H1 (cell line): ENCODE results near the gene TEK. TPM values are rescaled to one million over a fixed set of nuclear protein-coding genes. Genes with fewer than 3 reads are reported as not detected.

Experiments
- CTCF ChIA-PET: fragments of 300-600 bp; sonication (Branson Sonifier 250); formaldehyde crosslinking; loops from one replicate; lab custom pipeline; 2021; ENCODE audit not compliant: partially characterized antibody; lab: Charles Lee
- POLR2A ChIA-PET: fragments of 300-600 bp; sonication (Branson Sonifier 250); formaldehyde crosslinking; loops from one replicate; lab custom pipeline; 2021; ENCODE audit warnings: inconsistent platforms; ENCODE audit not compliant: partially characterized antibody; lab: Charles Lee
- DNase-seq, 2 experiments: peaks; one replicate each; pipeline versions ENCODE4 v3.0.0 to v3.0.0-alpha.2; 2010 to 2022; ENCODE audit warnings: low spot score in 2 of 2, low read depth in 1 of 2, mixed read lengths in 1 of 2
- FAIRE-seq: peaks from 2 replicates; lab custom pipeline; 2011; peaks lifted over from hg19 to GRCh38; lab: Jason Lieb, UNC
- H2AFZ ChIP-seq: 2 replicates; pipeline ENCODE4 v1.8.1; 2012; ENCODE audit warnings: low read length, inconsistent platforms
- H2AK5ac ChIP-seq: 2 replicates; pipeline ENCODE4 v1.6.1; 2013; ENCODE audit warnings: low read depth, low read length
- H2BK120ac ChIP-seq: replicated peaks from 2 replicates; pipeline ENCODE3; 2013; ENCODE audit warnings: low read depth, low read length, inconsistent platforms
- H2BK12ac ChIP-seq: 2 replicates; pipeline ENCODE4 v1.6.1; 2013; ENCODE audit warnings: low read depth, low read length
- H2BK15ac ChIP-seq: 2 replicates; pipeline ENCODE4 v1.6.1; 2013; ENCODE audit warnings: low read length
- H2BK20ac ChIP-seq: 2 replicates; pipeline ENCODE4 v1.6.1; 2013; ENCODE audit warnings: low read length
- H2BK5ac ChIP-seq: 2 replicates; pipeline ENCODE4 v1.6.1; 2013; ENCODE audit warnings: low read depth, low read length
- H3K14ac ChIP-seq: 2 replicates; pipeline ENCODE4 v1.6.1; 2013; ENCODE audit warnings: inconsistent platforms; ENCODE audit not compliant: insufficient read length
- H3K18ac ChIP-seq: 2 replicates; pipeline ENCODE4 v1.6.1; 2013; ENCODE audit warnings: low read length; ENCODE audit errors: extremely low read depth
- H3K23ac ChIP-seq: 2 replicates; pipeline ENCODE4 v1.6.1; 2013; ENCODE audit warnings: inconsistent platforms; ENCODE audit not compliant: insufficient read length
- H3K23me2 ChIP-seq: 2 replicates; pipeline ENCODE4 v1.6.1; 2013; ENCODE audit warnings: low read depth, low read length
- H3K27ac ChIP-seq: 2 replicates; pipeline ENCODE4 v1.6.1; 2011; ENCODE audit warnings: low read depth, low read length, inconsistent platforms
- H3K27me3 ChIP-seq, 4 experiments: replicated peaks in 1 of 4; 1 replicate in 1 of 4; 2 replicates in 3 of 4; pipeline versions ENCODE4 v1.6.1 to v1.8.1; 2011 to 2013; ENCODE audit warnings: low read length in 3 of 4, mild to moderate bottlenecking in 3 of 4, inconsistent platforms in 2 of 4, mixed read lengths in 2 of 4, moderate library complexity in 1 of 4; ENCODE audit not compliant: control insufficient read depth in 3 of 4, insufficient read depth in 3 of 4; ENCODE audit errors: extremely low read depth in 1 of 4
- H3K36me3 ChIP-seq, 4 experiments: 2 replicates each; pipeline versions ENCODE4 v1.6.1 to v1.8.1; 2011 to 2013; ENCODE audit warnings: mild to moderate bottlenecking in 4 of 4, low read length in 3 of 4, moderate library complexity in 2 of 4, control low read depth in 1 of 4, inconsistent platforms in 1 of 4; ENCODE audit not compliant: insufficient read depth in 4 of 4, control insufficient read depth in 2 of 4
- H3K4ac ChIP-seq: replicated peaks from 2 replicates; pipeline ENCODE3; 2013; ENCODE audit warnings: low read length, low read depth, mixed read lengths, inconsistent platforms; ENCODE audit not compliant: insufficient read length
- H3K4me1 ChIP-seq, 4 experiments: replicated peaks in 1 of 4; 1 replicate in 1 of 4; 2 replicates in 3 of 4; pipeline versions ENCODE4 v1.6.1 to v1.8.1; 2011 to 2013; ENCODE audit warnings: low read length in 3 of 4, inconsistent platforms in 2 of 4, mixed read lengths in 1 of 4; ENCODE audit not compliant: insufficient read depth in 4 of 4, control insufficient read depth in 3 of 4
- H3K4me2 ChIP-seq, 2 experiments: 2 replicates each; pipeline versions ENCODE4 v1.6.1 to v1.8.1; 2011 to 2013; ENCODE audit warnings: low read depth in 2 of 2, low read length in 2 of 2, control low read depth in 1 of 2, inconsistent platforms in 1 of 2, mild to moderate bottlenecking in 1 of 2; ENCODE audit not compliant: insufficient read depth in 1 of 2
- H3K4me3 ChIP-seq, 4 experiments: fragments of 200-600, 300-600 bp in 1 of 4; sonication (generic), shearing (Covaris generic), sonication (Bioruptor Twin) in 1 of 4; 2 replicates each; pipeline versions ENCODE4 v1.5.1 to v1.8.1; 2011 to 2016; ENCODE audit warnings: low read length in 4 of 4, low read depth in 3 of 4, control low read depth in 2 of 4, inconsistent platforms in 2 of 4, mild to moderate bottlenecking in 2 of 4, mixed read lengths in 1 of 4, moderate library complexity in 1 of 4; ENCODE audit not compliant: insufficient read depth in 2 of 4; ENCODE audit errors: extremely low read depth in 1 of 4
- H3K56ac ChIP-seq: replicated peaks from 2 replicates; pipeline ENCODE3; 2013; ENCODE audit warnings: low read depth, mild to moderate bottlenecking, mixed read lengths, low read length, inconsistent platforms; ENCODE audit not compliant: insufficient read length
- H3K79me1 ChIP-seq: 2 replicates; pipeline ENCODE4 v1.6.1; 2013; ENCODE audit warnings: low read depth, low read length, control low read depth
- H3K79me2 ChIP-seq, 2 experiments: 2 replicates each; pipeline versions ENCODE4 v1.6.1 to v1.8.1; 2012 to 2013; ENCODE audit warnings: low read length in 2 of 2, mild to moderate bottlenecking in 2 of 2, inconsistent platforms in 1 of 2; ENCODE audit not compliant: insufficient read depth in 2 of 2, control insufficient read depth in 1 of 2
- H3K9ac ChIP-seq, 4 experiments: replicated peaks in 1 of 4; 1 replicate in 1 of 4; 2 replicates in 3 of 4; pipeline versions ENCODE4 v1.6.1 to v1.8.1; 2011 to 2013; ENCODE audit warnings: low read depth in 3 of 4, low read length in 3 of 4, control low read depth in 2 of 4, mild to moderate bottlenecking in 2 of 4, moderate library complexity in 2 of 4, inconsistent platforms in 1 of 4; ENCODE audit errors: extremely low read depth in 1 of 4
- H3K9me3 ChIP-seq, 2 experiments: 2 replicates each; pipeline versions ENCODE4 v1.6.1 to v1.8.1; 2012 to 2013; ENCODE audit warnings: mild to moderate bottlenecking in 2 of 2, moderate library complexity in 2 of 2, control low read depth in 1 of 2, inconsistent platforms in 1 of 2, low read depth in 1 of 2, low read length in 1 of 2, mixed read lengths in 1 of 2; ENCODE audit not compliant: insufficient read depth in 2 of 2
- H4K20me1 ChIP-seq, 2 experiments: replicated peaks in 1 of 2; 2 replicates each; pipeline versions ENCODE3 to v1.8.1; 2011 to 2013; ENCODE audit warnings: inconsistent platforms in 2 of 2, low read length in 2 of 2, mild to moderate bottlenecking in 1 of 2; ENCODE audit not compliant: insufficient read depth in 2 of 2, control insufficient read depth in 1 of 2
- H4K5ac ChIP-seq: 2 replicates; pipeline ENCODE4 v1.6.1; 2013; ENCODE audit warnings: low read length, low read depth, mixed read lengths, inconsistent platforms; ENCODE audit not compliant: insufficient read length
- H4K8ac ChIP-seq: 2 replicates; pipeline ENCODE4 v1.8.0; 2013; ENCODE audit warnings: mild to moderate bottlenecking, moderate library complexity, low read length, inconsistent platforms; ENCODE audit not compliant: insufficient read depth; ENCODE audit errors: extremely low read depth
- H4K91ac ChIP-seq: replicated peaks from 2 replicates; pipeline ENCODE3; 2013; ENCODE audit warnings: low read length, mixed read lengths, inconsistent platforms; ENCODE audit not compliant: insufficient read length
- CBX5 ChIP-seq: fragments of 300-800, 300-1000 bp; sonication (generic); IDR thresholded peaks from 2 replicates; pipeline ENCODE4 v1.7.1; 2016; ENCODE audit warnings: antibody characterized with exemption, low read length, low read depth
- CHD2 ChIP-seq: IDR thresholded peaks from 2 replicates; pipeline ENCODE4 v1.6.1; 2012; ENCODE audit warnings: low read length, improper control_type of control experiment
- FOSL1 ChIP-seq: IDR thresholded peaks from 2 replicates; pipeline ENCODE4 v1.6.1; 2011; ENCODE audit warnings: mild to moderate bottlenecking, low read depth, low read length, moderate library complexity; ENCODE audit not compliant: insufficient read depth
- HDAC2 ChIP-seq, 2 experiments: fragments of 300-600 bp in 1 of 2; sonication (generic) in 1 of 2; IDR thresholded peaks; 2 replicates each; pipeline ENCODE4 v1.6.1; 2011 to 2012; ENCODE audit warnings: low read depth in 2 of 2, low read length in 2 of 2, mild to moderate bottlenecking in 2 of 2, moderate library complexity in 2 of 2, borderline replicate concordance in 1 of 2, inconsistent platforms in 1 of 2
- HDAC6 ChIP-seq: IDR thresholded peaks from one replicate; pipeline ENCODE4 v1.7.1; 2012; ENCODE audit warnings: low read depth, mild to moderate bottlenecking, inconsistent platforms, low read length, moderate library complexity
- JUND ChIP-seq: IDR thresholded peaks from 2 replicates; pipeline ENCODE4 v1.6.1; 2011; ENCODE audit warnings: mild to moderate bottlenecking, improper control_type of control experiment, low read length
- KDM4A ChIP-seq: IDR thresholded peaks from one replicate; pipeline ENCODE4 v1.7.1; 2012; ENCODE audit warnings: low read depth, mild to moderate bottlenecking, moderate library complexity, low read length, inconsistent platforms; ENCODE audit not compliant: severe bottlenecking
- NANOG ChIP-seq: IDR thresholded peaks from 2 replicates; pipeline ENCODE4 v1.6.1; 2011; ENCODE audit warnings: low read length, low read depth, mild to moderate bottlenecking, inconsistent platforms; ENCODE audit not compliant: insufficient read depth, poor library complexity, severe bottlenecking
- RAD21 ChIP-seq, 2 experiments: IDR thresholded peaks in 1 of 2; conservative IDR thresholded peaks in 1 of 2; 2 replicates each; pipeline ENCODE4 v1.6.1; 2011; ENCODE audit warnings: low read depth in 2 of 2, low read length in 2 of 2, improper control_type of control experiment in 1 of 2, inconsistent platforms in 1 of 2, mild to moderate bottlenecking in 1 of 2, moderate library complexity in 1 of 2
- SP1 ChIP-seq: IDR thresholded peaks from 2 replicates; pipeline ENCODE4 v1.6.1; 2011; ENCODE audit warnings: low read depth, low read length
- WGBS, 2 experiments: shearing (Covaris generic) in 1 of 2; methylation state at CpG; one replicate each; pipeline versions ENCODE4 v1.1.6 to v1.1.7; 2013 to 2015; ENCODE audit warnings: low lambda C conversion rate in 2 of 2, mixed read lengths in 2 of 2, inconsistent platforms in 1 of 2, low coverage in 1 of 2, missing lambda C conversion rate in 1 of 2; ENCODE audit not compliant: insufficient replicate concordance in 2 of 2, insufficient coverage in 1 of 2, insufficient read length in 1 of 2; ENCODE audit errors: extremely low coverage in 1 of 2, missing lambda C conversion rate in 1 of 2; 5-methylcytosine and 5-hydroxymethylcytosine counted together
- polyA plus RNA-seq, 7 experiments: library from polyadenylated mRNA; depleted of rRNA in 3 of 7; stranded (reverse) in 5 of 7; unstranded in 2 of 7; fragments of >200 nt in 5 of 7; fragments of 200-250 nt in 2 of 7; gene quantifications; 1 replicate in 5 of 7; 2 replicates in 1 of 7; 4 replicates in 1 of 7; pipeline versions ENCODE4 v1.2.1 to v1.2.3, GENCODE V29; 2011 to 2013; ENCODE audit warnings: missing spikeins in 2 of 7, mixed read lengths in 2 of 7
- total RNA-seq: library from RNA; stranded (reverse); fragmentation: NEBNext Ultra II Directional; extraction: Animal tissue kit (Norgen Biotek cat#: 25700); gene quantifications from 2 replicates; pipeline ENCODE4 v1.2.1, GENCODE V29; 2021

The TEK gene
- total and polyA plus RNA-seq, 2 of the 8 experiments (the other 6 are each of a cell fraction or from before 2014, with no cell fraction given) = 11.0 to 35.8 TPM

GRCh38 chr9:27209034-27209433 lies 100.0 kb downstream of the TEK start:
- no peak for DNase-seq
- no peak for FAIRE-seq
- WGBS, 2 experiments = 91% methylated on average over 3 of the region's 3 CpGs; no CpG with 5 or more reads in 1 of the 2 experiments

More at GRCh38 chr9:27209034-27209433, 100.0 kb downstream of the TEK start:
- Histone ChIP-seq H2BK15ac (no peak overlapping the region), H3K56ac (no peak overlapping the region), H3K4me1 (no peaks in the 10 kb centered on the region), H4K20me1 (no peaks in the 10 kb centered on the region), H2BK12ac (no peak overlapping the region), H3K23ac (no peak overlapping the region), H4K91ac (no peak overlapping the region), H3K23me2 (no peaks in the 10 kb centered on the region), H3K18ac (no peak overlapping the region), H3K4ac (no peak overlapping the region), H2AFZ (no peak overlapping the region), H3K4me2 (no peak overlapping the region), H2BK120ac (no peak overlapping the region), H2BK20ac (no peak overlapping the region), H3K4me3 (no peak overlapping the region), H2BK5ac (no peak overlapping the region), H3K9ac (no peak overlapping the region), H4K8ac (no peak overlapping the region), H4K5ac (no peak overlapping the region), H3K27me3 (no peaks in the 10 kb centered on the region), H2AK5ac (no peak overlapping the region), H3K27ac (no peak overlapping the region), H3K14ac (no peak overlapping the region), H3K9me3 (no peaks in the 10 kb centered on the region), H3K79me2 (no peaks in the 10 kb centered on the region), H3K79me1 (no peaks in the 10 kb centered on the region), H3K36me3 (peaks cover 3 to 12% (median 8%) of the 10 kb centered on the region in 4 experiments; a peak in 5 of 8 replicates)
- POLR2A ChIA-PET = no interaction called here
- CTCF ChIA-PET = no interaction called here
- no peak for TF ChIP-seq CBX5
- no peak for TF ChIP-seq SP1
- TF ChIP-seq CHD2 = no peak
- TF ChIP-seq RAD21 (IDR thresholded peaks at IDR 0.05 in 1 of 2, conservative IDR thresholded peaks at IDR 0.05 in 1 of 2; ENCODE audit: low read depth in 2 of 2, low read length in 2 of 2) = no peak
- no peak for TF ChIP-seq KDM4A
- no peak for TF ChIP-seq JUND
- TF ChIP-seq HDAC6 = no peak
- TF ChIP-seq FOSL1 = no peak
- TF ChIP-seq NANOG = no peak
- no peak for TF ChIP-seq HDAC2 (IDR thresholded peaks at IDR 0.05; ENCODE audit: borderline replicate concordance in 1 of 2, low read depth in 2 of 2, low read length in 2 of 2)
